Measurements from ENCODE around the gene PKLR.

- TF ChIP-seq CTCF (IDR thresholded peaks at IDR 0.05; ENCODE audit: low read length), result peak; percentile 99
- no peak for TF ChIP-seq EZH2 (IDR thresholded peaks at IDR 0.05; ENCODE audit: borderline replicate concordance, low read length)
These were observed 50.4 kb downstream of the PKLR start for GRCh38 chr1:155250633-155251449.

All from OCI-LY1 (cell line).